Stimulated activated CD8-positive, alpha-beta memory T cell treated with anti-CD3 and anti-CD28 coated beads, Interleukin-15, amount 100 ng/mL, for 48 hours (primary cell): ENCODE data around the gene DHDDS.

Experiments
- DNase-seq, 2 donors: peaks; one replicate each; pipeline ENCODE4 v3.0.0-alpha.2; 2020; ENCODE audit warnings: low read depth in 2 of 2

The DHDDS gene

GRCh38 chr1:26418865-26419349 lies 13.2 kb upstream of the DHDDS start:
- no peak for DNase-seq

- DNase-seq = no peak
These were observed 12.6 kb upstream of the DHDDS start for GRCh38 chr1:26419494-26419893.

- DNase-seq = no peak
These were observed 2.4 kb upstream of the DHDDS start for GRCh38 chr1:26429721-26430120.

- no peak for DNase-seq
These were observed 672 bp downstream of the DHDDS start for GRCh38 chr1:26432793-26433192.

- no peak for DNase-seq
These were observed 2.1 kb downstream of the DHDDS start for GRCh38 chr1:26434161-26434752.

- no peak for DNase-seq
These were observed 5.9 kb downstream of the DHDDS start for GRCh38 chr1:26438041-26438440.

GRCh38 chr1:26440259-26440658 lies 8.1 kb downstream of the DHDDS start:
- DNase-seq = no peak

- DNase-seq = no peak
These were observed 17.7 kb downstream of the DHDDS start for GRCh38 chr1:26449868-26450267.

- no peak for DNase-seq
These were observed 18.8 kb downstream of the DHDDS start for GRCh38 chr1:26450908-26451307.

GRCh38 chr1:26452459-26453183 lies 20.5 kb downstream of the DHDDS start:
- DNase-seq = no peak

- no peak for DNase-seq
These were observed 27.0 kb downstream of the DHDDS start for GRCh38 chr1:26459148-26459547.

GRCh38 chr1:26459573-26460031 lies 27.5 kb downstream of the DHDDS start:
- no peak for DNase-seq

- no peak for DNase-seq
These were observed 36.8 kb downstream of the DHDDS start for GRCh38 chr1:26468911-26469310.

GRCh38 chr1:26469558-26469957 lies 37.4 kb downstream of the DHDDS start:
- DNase-seq = no peak

- DNase-seq = no peak
These were observed 38.9 kb downstream of the DHDDS start for GRCh38 chr1:26470878-26471497.

- peak; percentile 9 for DNase-seq
These were observed 39.6 kb downstream of the DHDDS start for GRCh38 chr1:26471498-26472319.

GRCh38 chr1:26472320-26472900 lies 40.3 kb downstream of the DHDDS start, which contains the start of gene HMGN2:
Gene HMGN2 (plus strand): TSS chr1:26472440. CDS start chr1:26472613, 173 bp downstream.
- DNase-seq = peak; percentile 78 to 79

- peak; percentile 93 for DNase-seq
These were observed 41.1 kb downstream of the DHDDS start for GRCh38 chr1:26472901-26473845.

- DNase-seq = no peak
These were observed 42.7 kb downstream of the DHDDS start for GRCh38 chr1:26474818-26475217.

- DNase-seq = no peak
These were observed 43.9 kb downstream of the DHDDS start for GRCh38 chr1:26475989-26476388.
